Mesenchymal stem cell (in vitro differentiated cells and primary cell): Measurements from ENCODE around the gene TMEM213.
A peak's percentile ranks its signal among the peaks of the same experiment; 100 is the strongest.

Experiments used
- DNase-seq: peaks from one replicate; pipeline ENCODE4 v3.0.0-alpha.2; 2013
- H2AFZ ChIP-seq: one replicate; pipeline ENCODE4 v1.6.1; 2013; ENCODE audit warnings: low read depth, mild to moderate bottlenecking, control low read depth, inconsistent platforms, low read length, moderate library complexity
- H2AK5ac ChIP-seq: 2 replicates; pipeline ENCODE4 v1.6.1; 2013; ENCODE audit warnings: low read length, moderate library complexity, mild to moderate bottlenecking, inconsistent platforms; ENCODE audit not compliant: severe bottlenecking
- H2BK120ac ChIP-seq: one replicate; pipeline ENCODE4 v1.6.1; 2013; ENCODE audit warnings: low read depth, mild to moderate bottlenecking, inconsistent platforms, low read length, moderate library complexity
- H2BK12ac ChIP-seq, 2 experiments: one replicate each; pipeline ENCODE4 v1.6.1; 2013; ENCODE audit warnings: inconsistent platforms in 2 of 2, low read length in 2 of 2, mild to moderate bottlenecking in 2 of 2, moderate library complexity in 2 of 2, control low read depth in 1 of 2
- H2BK15ac ChIP-seq: one replicate; pipeline ENCODE4 v1.6.1; 2013; ENCODE audit warnings: mild to moderate bottlenecking, low read depth, inconsistent platforms; ENCODE audit not compliant: poor library complexity, severe bottlenecking
- H2BK5ac ChIP-seq: 2 replicates; pipeline ENCODE4 v1.6.1; 2013; ENCODE audit warnings: low read depth, mild to moderate bottlenecking, low read length, control low read depth, inconsistent platforms; ENCODE audit not compliant: poor library complexity, severe bottlenecking
- H3K14ac ChIP-seq, 2 experiments: one replicate each; pipeline ENCODE4 v1.6.1; 2013; ENCODE audit warnings: inconsistent platforms in 2 of 2, low read length in 2 of 2, control low read depth in 1 of 2, mild to moderate bottlenecking in 1 of 2, moderate library complexity in 1 of 2
- H3K18ac ChIP-seq, 2 experiments: one replicate each; pipeline ENCODE4 v1.6.1; 2013; ENCODE audit warnings: inconsistent platforms in 2 of 2, low read length in 2 of 2, control low read depth in 1 of 2, low read depth in 1 of 2, mild to moderate bottlenecking in 1 of 2
- H3K23ac ChIP-seq, 2 experiments: one replicate each; pipeline ENCODE4 v1.6.1; 2013; ENCODE audit warnings: inconsistent platforms in 2 of 2, low read length in 2 of 2, mild to moderate bottlenecking in 2 of 2, moderate library complexity in 2 of 2, control low read depth in 1 of 2
- H3K27ac ChIP-seq: 2 replicates; pipeline ENCODE4 v1.5.1; 2013; ENCODE audit warnings: mild to moderate bottlenecking, moderate library complexity, low read length, control low read depth, inconsistent platforms; ENCODE audit not compliant: poor library complexity, severe bottlenecking
- H3K27me3 ChIP-seq, 2 experiments: 2 replicates each; pipeline versions ENCODE4 v1.6.1 to v1.7.0; 2013; ENCODE audit warnings: low read length in 2 of 2, mild to moderate bottlenecking in 2 of 2, moderate library complexity in 2 of 2, control low read depth in 1 of 2, inconsistent platforms in 1 of 2; ENCODE audit not compliant: control insufficient read depth in 1 of 2, insufficient read depth in 1 of 2
- H3K36me3 ChIP-seq, 2 experiments: 2 replicates each; pipeline versions ENCODE4 v1.6.1 to v1.7.0; 2013; ENCODE audit warnings: low read length in 2 of 2, control low read depth in 1 of 2, inconsistent platforms in 1 of 2, low read depth in 1 of 2, mild to moderate bottlenecking in 1 of 2; ENCODE audit not compliant: insufficient read depth in 2 of 2, control insufficient read depth in 1 of 2
- H3K4ac ChIP-seq, 2 experiments: one replicate each; pipeline ENCODE4 v1.6.1; 2013; ENCODE audit warnings: inconsistent platforms in 2 of 2, low read length in 2 of 2, mild to moderate bottlenecking in 2 of 2, moderate library complexity in 2 of 2, control low read depth in 1 of 2, low read depth in 1 of 2
- H3K4me1 ChIP-seq: 2 replicates; pipeline ENCODE4 v1.6.1; 2013; ENCODE audit warnings: low read depth, low read length, control low read depth; ENCODE audit not compliant: control insufficient read depth, insufficient read depth
- H3K4me2 ChIP-seq: 2 replicates; pipeline ENCODE4 v1.6.1; 2013; ENCODE audit warnings: low read length, mild to moderate bottlenecking, inconsistent platforms; ENCODE audit not compliant: poor library complexity, severe bottlenecking
- H3K4me3 ChIP-seq, 2 experiments: 2 replicates each; pipeline versions ENCODE4 v1.5.1 to v1.7.0; 2013; ENCODE audit warnings: low read length in 2 of 2, mild to moderate bottlenecking in 2 of 2, control low read depth in 1 of 2, low read depth in 1 of 2; ENCODE audit not compliant: insufficient read depth in 1 of 2
- H3K79me1 ChIP-seq: replicated peaks from 2 replicates; pipeline ENCODE4 v1.6.1; 2013; ENCODE audit warnings: mild to moderate bottlenecking, control low read depth, low read length, inconsistent platforms; ENCODE audit not compliant: poor library complexity, severe bottlenecking
- H3K9ac ChIP-seq: 2 replicates; pipeline ENCODE4 v1.7.0; 2013; ENCODE audit warnings: mild to moderate bottlenecking, low read length, moderate library complexity
- H3K9me3 ChIP-seq: 2 replicates; pipeline ENCODE4 v1.7.0; 2013; ENCODE audit warnings: mild to moderate bottlenecking, low read length; ENCODE audit not compliant: control insufficient read depth
- H4K8ac ChIP-seq: one replicate; pipeline ENCODE4 v1.6.1; 2013; ENCODE audit warnings: inconsistent platforms, mild to moderate bottlenecking, low read length, moderate library complexity
- H4K91ac ChIP-seq: one replicate; pipeline ENCODE4 v1.6.1; 2013; ENCODE audit warnings: mild to moderate bottlenecking, low read length, inconsistent platforms
- WGBS: methylation state at CpG from one replicate; pipeline ENCODE4 v1.1.7; 2013; ENCODE audit warnings: mixed read lengths; 5-methylcytosine and 5-hydroxymethylcytosine counted together

TMEM213 gene

DNA sequence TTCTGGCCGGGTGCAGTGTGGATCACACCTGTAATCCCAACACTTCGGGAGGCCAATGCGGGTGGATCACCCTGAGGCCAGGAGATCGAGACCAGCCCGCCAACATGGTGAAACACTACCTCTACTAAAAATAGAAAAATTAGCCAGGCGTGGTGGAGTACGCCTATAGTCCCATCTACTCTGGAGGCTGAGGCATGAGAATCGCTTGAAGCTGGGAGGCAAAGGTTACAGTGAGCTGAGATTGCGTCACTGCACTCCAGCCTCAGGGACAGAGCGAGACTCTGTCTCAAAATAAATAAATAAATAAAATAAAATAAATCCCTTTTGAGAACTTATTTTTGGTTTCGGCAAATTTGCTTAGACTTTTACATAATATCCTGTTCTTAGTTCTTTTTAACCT lies 31.5 kb downstream of the TMEM213 start:
- H3K4me3 ChIP-seq = no peak overlapping the region
- no peak overlapping the region for H2BK120ac ChIP-seq
- H3K18ac ChIP-seq = no peak overlapping the region
- 93% methylated on average over 9 of the region's 11 CpGs for WGBS
- no peak overlapping the region for H3K4me2 ChIP-seq
- DNase-seq = no peak
- peaks cover 4% of the 10 kb centered on the region for H3K9me3 ChIP-seq
- H3K4ac ChIP-seq = no peak overlapping the region
- no peak overlapping the region for H4K91ac ChIP-seq
- H2AK5ac ChIP-seq = no peak overlapping the region
- no peaks in the 10 kb centered on the region for H3K27me3 ChIP-seq
- H3K23ac ChIP-seq = peak overlapping the region in 1 of 2 experiments; percentile 70
- no peak overlapping the region for H2BK12ac ChIP-seq
- no peak overlapping the region for H3K9ac ChIP-seq
- no peak overlapping the region for H2BK15ac ChIP-seq
- no peak overlapping the region for H2BK5ac ChIP-seq
- H3K27ac ChIP-seq = no peak overlapping the region
- H2AFZ ChIP-seq = no peak overlapping the region
- no peak overlapping the region for H3K14ac ChIP-seq
- H3K79me1 ChIP-seq = no peaks in the 10 kb centered on the region
- H3K4me1 ChIP-seq = no peaks in the 10 kb centered on the region
- H3K36me3 ChIP-seq = no peaks in the 10 kb centered on the region
- H4K8ac ChIP-seq = no peak overlapping the region

DNA sequence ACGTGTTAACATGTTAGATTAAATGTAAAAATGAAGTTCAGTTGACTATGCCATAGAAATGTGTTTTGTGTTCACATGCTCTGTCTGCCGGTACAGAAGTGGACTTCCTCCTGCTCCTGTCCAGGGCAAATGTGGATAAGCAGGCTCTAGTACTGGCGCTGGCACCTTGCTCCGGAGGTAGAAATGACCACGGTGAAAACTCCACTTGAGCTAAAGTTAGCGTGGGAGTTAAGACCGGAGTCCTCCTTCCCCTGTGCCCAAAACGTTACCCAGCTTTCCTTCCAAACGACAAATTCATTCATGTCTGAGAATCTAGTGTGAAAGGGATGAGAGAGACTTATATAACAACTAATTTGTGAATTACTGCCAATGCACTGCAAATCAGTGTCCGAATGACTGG lies 35.2 kb downstream of the TMEM213 start:
- Histone ChIP-seq H3K27ac (no peak overlapping the region), H3K23ac (no peak overlapping the region)
- DNase-seq = no peak

GRCh38 chr7:138833596-138833995 lies 35.8 kb downstream of the TMEM213 start:
- no peak overlapping the region for H2AFZ ChIP-seq
- H3K18ac ChIP-seq = no peak overlapping the region
- no peaks in the 10 kb centered on the region for H3K4me1 ChIP-seq
- H3K14ac ChIP-seq = no peak overlapping the region
- H3K36me3 ChIP-seq = peaks cover 0 to 11% of the 10 kb centered on the region in 2 experiments
- H3K9me3 ChIP-seq = no peaks in the 10 kb centered on the region
- no peak overlapping the region for H2BK5ac ChIP-seq
- no peak overlapping the region for H3K9ac ChIP-seq
- no peak overlapping the region for H2BK12ac ChIP-seq
- H3K4ac ChIP-seq = no peak overlapping the region
- no peaks in the 10 kb centered on the region for H3K79me1 ChIP-seq
- no peak overlapping the region for H2BK120ac ChIP-seq
- no peak overlapping the region for H2BK15ac ChIP-seq
- H3K27ac ChIP-seq = no peak overlapping the region
- no peak overlapping the region for H3K4me2 ChIP-seq
- H3K27me3 ChIP-seq = no peaks in the 10 kb centered on the region
- DNase-seq = no peak
- no peak overlapping the region for H3K23ac ChIP-seq
- H4K8ac ChIP-seq = no peak overlapping the region
- 77% methylated on average over 5 of the region's 5 CpGs for WGBS
- no peak overlapping the region for H2AK5ac ChIP-seq
- no peak overlapping the region for H3K4me3 ChIP-seq
- no peak overlapping the region for H4K91ac ChIP-seq

More for the DNA sequence above, 35.2 kb downstream of the TMEM213 start:
- H3K27me3 ChIP-seq = no peaks in the 10 kb centered on the region
- no peak overlapping the region for H2BK5ac ChIP-seq
- no peak overlapping the region for H3K18ac ChIP-seq
- peaks cover 0 to 8% of the 10 kb centered on the region in 2 experiments for H3K36me3 ChIP-seq
- H3K9ac ChIP-seq = no peak overlapping the region
- no peak overlapping the region for H3K4ac ChIP-seq
- no peak overlapping the region for H4K8ac ChIP-seq
- no peak overlapping the region for H2BK15ac ChIP-seq
- no peak overlapping the region for H2AK5ac ChIP-seq
- H3K4me1 ChIP-seq = no peaks in the 10 kb centered on the region
- H3K9me3 ChIP-seq = no peaks in the 10 kb centered on the region
- H3K4me2 ChIP-seq = no peak overlapping the region
- H2BK120ac ChIP-seq = no peak overlapping the region
- no peak overlapping the region for H2BK12ac ChIP-seq
- 98% methylated on average over 6 of the region's 10 CpGs for WGBS
- no peak overlapping the region for H4K91ac ChIP-seq
- H3K14ac ChIP-seq = no peak overlapping the region
- H3K4me3 ChIP-seq = no peak overlapping the region
- H3K79me1 ChIP-seq = no peaks in the 10 kb centered on the region
- H2AFZ ChIP-seq = no peak overlapping the region

- Histone ChIP-seq H2AFZ (no peak overlapping the region), H3K9ac (no peak overlapping the region), H2AK5ac (no peak overlapping the region), H3K27ac (no peak overlapping the region), H3K36me3 (peaks cover 0 to 11% of the 10 kb centered on the region in 2 experiments), H3K4me1 (no peaks in the 10 kb centered on the region), H3K4me3 (no peak overlapping the region), H3K4ac (no peak overlapping the region), H2BK12ac (no peak overlapping the region), H3K79me1 (no peaks in the 10 kb centered on the region), H3K18ac (no peak overlapping the region), H3K23ac (no peak overlapping the region), H2BK120ac (no peak overlapping the region), H3K14ac (no peak overlapping the region), H2BK15ac (no peak overlapping the region), H3K9me3 (no peaks in the 10 kb centered on the region), H4K91ac (no peak overlapping the region), H2BK5ac (no peak overlapping the region), H3K4me2 (no peak overlapping the region), H3K27me3 (no peaks in the 10 kb centered on the region), H4K8ac (no peak overlapping the region)
- no peak for DNase-seq
- over 99% methylated on average over 7 of the region's 9 CpGs for WGBS
These were observed 36.8 kb downstream of the TMEM213 start for GRCh38 chr7:138834583-138834982.
